Measurements from ENCODE around the gene MBOAT1. TPM values are rescaled to one million over a fixed set of nuclear protein-coding genes. Genes with fewer than 3 reads are reported as not detected.
"Not testable (repeated sequence)": the region's sequence is repeated elsewhere in the genome, so short reads cannot be mapped to it uniquely, and the experiment has no call there.

The MBOAT1 gene
- polyA plus RNA-seq, 1 donor (not counting 4 experiments of a cell fraction or from before 2014, with no cell fraction given), result 4.9 TPM

DNA sequence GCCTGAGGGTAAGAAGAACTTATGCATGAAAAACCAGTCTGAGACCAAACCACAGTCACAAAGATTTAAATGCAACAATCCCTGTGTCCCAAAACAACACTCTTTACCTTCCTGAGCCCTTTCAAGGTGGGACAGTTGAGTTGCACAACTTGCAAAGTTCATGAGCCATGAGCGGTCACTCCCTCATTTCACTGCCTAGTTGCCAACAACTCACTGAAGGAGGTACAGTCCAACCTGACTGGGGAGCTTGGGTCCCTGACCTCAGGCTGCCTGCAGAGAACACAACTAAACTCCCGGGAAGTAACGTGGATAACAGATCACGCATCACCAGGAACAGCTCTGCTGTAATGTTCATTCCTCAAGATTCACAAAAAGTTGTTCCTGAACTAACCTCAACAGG lies 69.4 kb downstream of the MBOAT1 start:
- TF ChIP-seq EZH2 (IDR thresholded peaks at IDR 0.05; ENCODE audit: low read length), result no peak
- TF ChIP-seq, protein P1, sequence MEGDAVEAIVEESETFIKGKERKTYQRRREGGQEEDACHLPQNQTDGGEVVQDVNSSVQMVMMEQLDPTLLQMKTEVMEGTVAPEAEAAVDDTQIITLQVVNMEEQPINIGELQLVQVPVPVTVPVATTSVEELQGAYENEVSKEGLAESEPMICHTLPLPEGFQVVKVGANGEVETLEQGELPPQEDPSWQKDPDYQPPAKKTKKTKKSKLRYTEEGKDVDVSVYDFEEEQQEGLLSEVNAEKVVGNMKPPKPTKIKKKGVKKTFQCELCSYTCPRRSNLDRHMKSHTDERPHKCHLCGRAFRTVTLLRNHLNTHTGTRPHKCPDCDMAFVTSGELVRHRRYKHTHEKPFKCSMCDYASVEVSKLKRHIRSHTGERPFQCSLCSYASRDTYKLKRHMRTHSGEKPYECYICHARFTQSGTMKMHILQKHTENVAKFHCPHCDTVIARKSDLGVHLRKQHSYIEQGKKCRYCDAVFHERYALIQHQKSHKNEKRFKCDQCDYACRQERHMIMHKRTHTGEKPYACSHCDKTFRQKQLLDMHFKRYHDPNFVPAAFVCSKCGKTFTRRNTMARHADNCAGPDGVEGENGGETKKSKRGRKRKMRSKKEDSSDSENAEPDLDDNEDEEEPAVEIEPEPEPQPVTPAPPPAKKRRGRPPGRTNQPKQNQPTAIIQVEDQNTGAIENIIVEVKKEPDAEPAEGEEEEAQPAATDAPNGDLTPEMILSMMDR (optimal IDR thresholded peaks at IDR 0.05 in 1 of 3, IDR thresholded peaks at IDR 0.05 in 1 of 3, conservative IDR thresholded peaks at IDR 0.05 in 1 of 3; ENCODE audit: extremely low read depth in 1 of 3, insufficient read depth in 2 of 3, low read length in 3 of 3), result no peak
- Histone ChIP-seq H3K9me1 (ENCODE audit: control insufficient read depth, extremely low read depth, insufficient read depth, low read length) (no peaks in the 10 kb centered on the region), H3K9ac (ENCODE audit: control insufficient read depth, extremely low read depth, insufficient read depth, low read length) (no peak overlapping the region), H3K4me1 (ENCODE audit: control insufficient read depth, extremely low read depth, insufficient read depth, low read length) (no peaks in the 10 kb centered on the region), H3K36me3 (ENCODE audit: control insufficient read depth in 2 of 2, extremely low read depth in 1 of 2, insufficient read depth in 2 of 2, low read length in 2 of 2) (no peaks in the 10 kb centered on the region), H4K20me1 (ENCODE audit: control insufficient read depth, extremely low read depth, insufficient read depth, low read length) (no peaks in the 10 kb centered on the region), H3K27ac (ENCODE audit: control insufficient read depth, insufficient read depth, low read length) (no peak overlapping the region), H3K4me3 (ENCODE audit: control insufficient read depth in 2 of 3, extremely low read depth in 1 of 3, insufficient read depth in 2 of 3, low read depth in 1 of 3, low read length in 3 of 3) (no peak overlapping the region), H3K9me3 (ENCODE audit: control insufficient read depth, low read depth, low read length) (no peaks in the 10 kb centered on the region), H3K27me3 (ENCODE audit: control insufficient read depth, extremely low read depth, insufficient read depth, low read length) (no peaks in the 10 kb centered on the region), H3K79me2 (ENCODE audit: control insufficient read depth, insufficient read depth, low read length) (no peaks in the 10 kb centered on the region), H2AFZ (ENCODE audit: control insufficient read depth, low read length) (no peak overlapping the region), H3K4me2 (ENCODE audit: control insufficient read depth, extremely low read depth, insufficient read depth, low read depth, low read length) (no peak overlapping the region)
- FAIRE-seq, result no peak
- DNase-seq (ENCODE audit: low read depth, low spot score), result no peak
- dilution Hi-C loops (cut with MboI; ENCODE audit: extremely low pct_ligation_motif_present, low sequenced_read_pairs), result no loop called here

GRCh38 chr6:20141931-20142330 lies 70.3 kb downstream of the MBOAT1 start:
- FAIRE-seq, result no peak
- Histone ChIP-seq H3K27me3 (ENCODE audit: control insufficient read depth, extremely low read depth, insufficient read depth, low read length) (no peaks in the 10 kb centered on the region), H3K27ac (ENCODE audit: control insufficient read depth, insufficient read depth, low read length) (no peak overlapping the region), H3K9me1 (ENCODE audit: control insufficient read depth, extremely low read depth, insufficient read depth, low read length) (no peaks in the 10 kb centered on the region), H3K79me2 (ENCODE audit: control insufficient read depth, insufficient read depth, low read length) (no peaks in the 10 kb centered on the region), H3K9ac (ENCODE audit: control insufficient read depth, extremely low read depth, insufficient read depth, low read length) (no peak overlapping the region), H4K20me1 (ENCODE audit: control insufficient read depth, extremely low read depth, insufficient read depth, low read length) (no peaks in the 10 kb centered on the region), H3K4me1 (ENCODE audit: control insufficient read depth, extremely low read depth, insufficient read depth, low read length) (no peaks in the 10 kb centered on the region), H3K36me3 (ENCODE audit: control insufficient read depth in 2 of 2, extremely low read depth in 1 of 2, insufficient read depth in 2 of 2, low read length in 2 of 2) (no peaks in the 10 kb centered on the region), H3K4me2 (ENCODE audit: control insufficient read depth, extremely low read depth, insufficient read depth, low read depth, low read length) (no peak overlapping the region), H3K4me3 (ENCODE audit: control insufficient read depth in 2 of 3, extremely low read depth in 1 of 3, insufficient read depth in 2 of 3, low read depth in 1 of 3, low read length in 3 of 3) (no peak overlapping the region), H3K9me3 (ENCODE audit: control insufficient read depth, low read depth, low read length) (no peaks in the 10 kb centered on the region), H2AFZ (ENCODE audit: control insufficient read depth, low read length) (no peak overlapping the region)
- dilution Hi-C loops (cut with MboI; ENCODE audit: extremely low pct_ligation_motif_present, low sequenced_read_pairs), result no loop called here
- DNase-seq (ENCODE audit: low read depth, low spot score), result no peak
- TF ChIP-seq, protein P1 (optimal IDR thresholded peaks at IDR 0.05 in 1 of 3, IDR thresholded peaks at IDR 0.05 in 1 of 3, conservative IDR thresholded peaks at IDR 0.05 in 1 of 3; ENCODE audit: extremely low read depth in 1 of 3, insufficient read depth in 2 of 3, low read length in 3 of 3), result no peak
- TF ChIP-seq EZH2 (IDR thresholded peaks at IDR 0.05; ENCODE audit: low read length), result no peak

GRCh38 chr6:20139127-20139963 lies 72.9 kb downstream of the MBOAT1 start:
- H4K20me1 ChIP-seq (ENCODE audit: control insufficient read depth, extremely low read depth, insufficient read depth, low read length); H2AFZ ChIP-seq (ENCODE audit: control insufficient read depth, low read length); H3K27me3 ChIP-seq (ENCODE audit: control insufficient read depth, extremely low read depth, insufficient read depth, low read length); DNase-seq (ENCODE audit: low read depth, low spot score); FAIRE-seq; dilution Hi-C loops (cut with MboI; ENCODE audit: extremely low pct_ligation_motif_present, low sequenced_read_pairs); H3K4me3 ChIP-seq (ENCODE audit: control insufficient read depth in 2 of 3, extremely low read depth in 1 of 3, insufficient read depth in 2 of 3, low read depth in 1 of 3, low read length in 3 of 3); H3K9me3 ChIP-seq (ENCODE audit: control insufficient read depth, low read depth, low read length); H3K9ac ChIP-seq (ENCODE audit: control insufficient read depth, extremely low read depth, insufficient read depth, low read length); H3K27ac ChIP-seq (ENCODE audit: control insufficient read depth, insufficient read depth, low read length); H3K9me1 ChIP-seq (ENCODE audit: control insufficient read depth, extremely low read depth, insufficient read depth, low read length); H3K36me3 ChIP-seq (ENCODE audit: control insufficient read depth in 2 of 2, extremely low read depth in 1 of 2, insufficient read depth in 2 of 2, low read length in 2 of 2); H3K4me1 ChIP-seq (ENCODE audit: control insufficient read depth, extremely low read depth, insufficient read depth, low read length); H3K79me2 ChIP-seq (ENCODE audit: control insufficient read depth, insufficient read depth, low read length); H3K4me2 ChIP-seq (ENCODE audit: control insufficient read depth, extremely low read depth, insufficient read depth, low read depth, low read length): not testable (repeated sequence)
